GM12865 (cell line): Measurements from ENCODE around the gene RPS3A.
A peak's percentile ranks its signal among the peaks of the same experiment; 100 is the strongest.

Experiments
- DNase-seq: peaks from one replicate; pipeline ENCODE4 v3.0.0; 2010; ENCODE audit warnings: low read depth
- H3K4me3 ChIP-seq: 2 replicates; pipeline ENCODE4 v1.5.1; 2011; ENCODE audit warnings: mild to moderate bottlenecking, low read depth, low read length, control low read depth
- CTCF ChIP-seq: IDR thresholded peaks from 2 replicates; pipeline ENCODE4 v1.5.1; 2011; ENCODE audit warnings: low read length, control low read depth, low read depth, inconsistent platforms; ENCODE audit not compliant: insufficient read depth; ENCODE audit errors: missing control alignments

Gene RPS3A

GRCh38 chr4:151099976-151100417 is 569 bp downstream of the RPS3A start:
- no peak for TF ChIP-seq CTCF
- peak overlapping the region; percentile 71 for H3K4me3 ChIP-seq
- DNase-seq, result peak; percentile 34

GRCh38 chr4:151100531-151100930 is 1.1 kb downstream of the RPS3A start:
- H3K4me3 ChIP-seq, result peak overlapping the region; percentile 71
- no peak for DNase-seq
- no peak for TF ChIP-seq CTCF

- no peak for DNase-seq
- no peak overlapping the region for H3K4me3 ChIP-seq
- TF ChIP-seq CTCF, result no peak
These were observed 4.3 kb downstream of the RPS3A start for GRCh38 chr4:151103758-151104157.

GRCh38 chr4:151104621-151105020 is 5.2 kb downstream of the RPS3A start:
- TF ChIP-seq CTCF, result no peak
- DNase-seq, result no peak
- H3K4me3 ChIP-seq, result no peak overlapping the region

GRCh38 chr4:151105454-151106032 is 6.1 kb downstream of the RPS3A start:
- no peak for DNase-seq
- no peak for TF ChIP-seq CTCF
- H3K4me3 ChIP-seq, result no peak overlapping the region

- no peak for TF ChIP-seq CTCF
- no peak overlapping the region for H3K4me3 ChIP-seq
- no peak for DNase-seq
These were observed 7.6 kb downstream of the RPS3A start for GRCh38 chr4:151107063-151107462.

- no peak for TF ChIP-seq CTCF
- DNase-seq, result no peak
- no peak overlapping the region for H3K4me3 ChIP-seq
These were observed 10.8 kb downstream of the RPS3A start for GRCh38 chr4:151110236-151110635.
